GM13977 (cell line): Measurements from ENCODE around the gene PTMS.
"Not testable (repeated sequence)": the region's sequence is repeated elsewhere in the genome, so short reads cannot be mapped to it uniquely, and the experiment has no call there.

Experiments
- DNase-seq: peaks from one replicate; pipeline ENCODE4 v3.0.0; 2012; ENCODE audit warnings: low spot score
- CTCF ChIP-seq: IDR thresholded peaks from 2 replicates; pipeline ENCODE4 v1.5.1; 2012; ENCODE audit warnings: mild to moderate bottlenecking, control low read depth; ENCODE audit not compliant: insufficient read depth; ENCODE audit errors: extremely low read depth, missing control alignments
- in situ Hi-C: fragments of 300-500 bp; cut with MboI; formaldehyde crosslinking; loops from one replicate; pipeline ENCODE4 v1.12.0; 2022; ENCODE audit warnings: low sequenced_read_pairs, low pct_unique_long_range_greater_than_20kb, mixed read lengths, inconsistent platforms; ENCODE audit not compliant: unreplicated experiment

PTMS gene

GRCh38 chr12:6742834-6743233, 23.3 kb upstream of the PTMS start:
- in situ Hi-C loops = no loop called here
- no peak for TF ChIP-seq CTCF
- no peak for DNase-seq

- in situ Hi-C loops, DNase-seq: not testable (repeated sequence)
Observed at GRCh38 chr12:6743300-6743699, 22.9 kb upstream of the PTMS start.

GRCh38 chr12:6745741-6746525, 20.2 kb upstream of the PTMS start:
- no peak for TF ChIP-seq CTCF
- peak; percentile 35 for DNase-seq
- in situ Hi-C loops = no loop called here

- no peak for DNase-seq
- in situ Hi-C loops = no loop called here
- TF ChIP-seq CTCF = no peak
Observed at GRCh38 chr12:6747216-6747615, 18.9 kb upstream of the PTMS start.

- in situ Hi-C loops = no loop called here
- no peak for DNase-seq
- no peak for TF ChIP-seq CTCF
Observed at GRCh38 chr12:6748761-6749160, 17.4 kb upstream of the PTMS start.

GRCh38 chr12:6750506-6750905, 15.7 kb upstream of the PTMS start:
- in situ Hi-C loops = no loop called here
- no peak for TF ChIP-seq CTCF

GRCh38 chr12:6751767-6752166, 14.4 kb upstream of the PTMS start:
- in situ Hi-C loops = no loop called here
- no peak for DNase-seq

More at GRCh38 chr12:6750506-6750905, 15.7 kb upstream of the PTMS start:
- no peak for DNase-seq

More at GRCh38 chr12:6751767-6752166, 14.4 kb upstream of the PTMS start:
- TF ChIP-seq CTCF = no peak
